Measurements from ENCODE around the gene RBM22.

- TF ChIP-seq CTCF (IDR thresholded peaks at IDR 0.05) (no peak), POLR2AphosphoS5 (IDR thresholded peaks at IDR 0.05) (no peak)
These were observed 52.4 kb downstream of the RBM22 start for GRCh38 chr5:150648294-150649107.
